DOHH2 (cell line): ENCODE data around the gene TAF10.

Experiments used
- H3F3A ChIP-seq: fragments of 200-600 bp; sonication (generic), shearing (Covaris generic); 2 replicates; pipeline ENCODE4 v1.6.0; 2016; ENCODE audit warnings: antibody characterized with exemption, mild to moderate bottlenecking; ENCODE audit not compliant: control insufficient read depth, insufficient read depth
- H3K27ac ChIP-seq: fragments of 200-600 bp; sonication (generic); 2 replicates; pipeline ENCODE4 v1.5.1; 2014; ENCODE audit warnings: low read depth, mild to moderate bottlenecking, low read length, moderate library complexity
- H3K27me3 ChIP-seq: fragments of 200-600 bp; sonication (generic); 2 replicates; pipeline ENCODE4 v1.6.1; 2014; ENCODE audit warnings: mild to moderate bottlenecking, low read length, mixed read lengths; ENCODE audit not compliant: control insufficient read depth
- H3K36me3 ChIP-seq: fragments of 200-600 bp; sonication (generic); 2 replicates; pipeline ENCODE4 v1.6.1; 2014; ENCODE audit warnings: mild to moderate bottlenecking, low read length, moderate library complexity, mixed read lengths; ENCODE audit not compliant: control insufficient read depth
- H3K4me1 ChIP-seq: fragments of 200-600 bp; sonication (generic); 2 replicates; pipeline ENCODE4 v1.6.1; 2014; ENCODE audit warnings: mild to moderate bottlenecking, low read length, mixed read lengths; ENCODE audit not compliant: control insufficient read depth
- H3K4me2 ChIP-seq: fragments of 200-600 bp; sonication (generic); 2 replicates; pipeline ENCODE4 v1.6.0; 2014; ENCODE audit warnings: mild to moderate bottlenecking, low read length, moderate library complexity
- H3K4me3 ChIP-seq: fragments of 200-600 bp; sonication (generic); 2 replicates; pipeline ENCODE4 v1.5.1; 2014; ENCODE audit warnings: mild to moderate bottlenecking, low read length, mixed read lengths
- H3K79me2 ChIP-seq: fragments of 200-600 bp; sonication (generic); 2 replicates; pipeline ENCODE4 v1.6.1; 2014; ENCODE audit warnings: mild to moderate bottlenecking, low read length, mixed read lengths; ENCODE audit not compliant: control insufficient read depth
- H3K9me2 ChIP-seq: fragments of 200-600 bp; sonication (generic); replicated peaks from 2 replicates; pipeline ENCODE4 v1.6.1; 2014; ENCODE audit warnings: mild to moderate bottlenecking, low read length, mixed read lengths; ENCODE audit not compliant: control insufficient read depth
- H3K9me3 ChIP-seq: fragments of 200-600 bp; sonication (generic); 2 replicates; pipeline ENCODE4 v1.6.1; 2014; ENCODE audit warnings: antibody characterized with exemption, low read length, mixed read lengths; ENCODE audit not compliant: control insufficient read depth, insufficient read depth
- H4K20me1 ChIP-seq: fragments of 200-600 bp; sonication (generic); 2 replicates; pipeline ENCODE4 v1.6.0; 2014; ENCODE audit warnings: low read depth, mild to moderate bottlenecking, antibody characterized with exemption, low read length, moderate library complexity; ENCODE audit not compliant: control insufficient read depth, insufficient read depth
- EZH2phosphoT487 ChIP-seq: fragments of 200-600 bp; sonication (generic); IDR thresholded peaks from 2 replicates; pipeline ENCODE4 v1.6.1; 2017; ENCODE audit warnings: borderline replicate concordance, mild to moderate bottlenecking, antibody characterized with exemption, low read length, moderate library complexity, mixed read lengths
- TF ChIP-seq, protein P1 (sequence below): fragments of 200-600 bp; sonication (generic); IDR thresholded peaks from one replicate; pipeline ENCODE4 v1.5.1; 2014; ENCODE audit warnings: antibody characterized with exemption, mild to moderate bottlenecking, low read depth, low read length; ENCODE audit not compliant: poor library complexity, severe bottlenecking

The TAF10 gene

DNA sequence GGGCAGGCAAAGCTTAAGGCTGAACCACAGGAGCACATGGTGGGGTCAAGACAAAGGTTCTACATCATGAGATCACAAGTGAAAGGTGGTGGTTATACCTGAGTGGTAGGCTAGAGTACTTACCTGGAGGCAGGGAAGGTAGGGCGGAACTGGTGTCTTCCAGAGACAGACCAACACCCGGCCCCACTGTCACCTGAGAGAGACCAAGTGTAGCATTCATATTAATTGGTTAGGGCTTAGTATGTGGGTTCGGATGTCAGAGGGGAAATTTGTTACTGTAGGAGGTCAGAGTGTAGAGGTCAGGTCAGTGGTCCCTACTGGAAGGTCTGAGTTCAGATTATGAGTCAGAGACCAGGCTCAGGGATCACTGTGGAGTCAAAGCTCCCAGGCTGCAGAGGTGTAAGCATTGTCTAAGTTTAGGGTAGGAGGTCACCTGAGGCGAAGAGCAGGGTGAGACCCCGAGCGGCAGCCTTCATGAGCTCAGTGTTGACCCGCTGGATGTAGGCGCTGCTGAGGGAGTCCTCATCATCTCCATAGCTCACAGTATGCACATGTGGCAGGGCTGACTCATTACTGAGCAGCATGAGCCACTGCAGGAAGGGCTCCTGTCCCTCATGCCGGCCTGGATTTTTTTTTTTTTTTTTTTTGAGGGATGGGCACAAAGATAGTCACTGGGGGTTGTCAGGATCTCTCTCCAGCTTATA is 4.0 kb upstream of the TAF10 start:
- peaks cover 34% of the 10 kb centered on the region for H3K4me1 ChIP-seq
- no peaks in the 10 kb centered on the region for H4K20me1 ChIP-seq
- H3K79me2 ChIP-seq = peaks cover 14% of the 10 kb centered on the region
- H3K36me3 ChIP-seq = peaks cover 8% of the 10 kb centered on the region
- no peaks in the 10 kb centered on the region for H3K9me2 ChIP-seq
- no peak overlapping the region for H3K4me3 ChIP-seq
- no peaks in the 10 kb centered on the region for H3K27me3 ChIP-seq
- H3F3A ChIP-seq = peaks cover 5% of the 10 kb centered on the region; the same call in 1 of the 2 replicates
- no peak overlapping the region for H3K27ac ChIP-seq
- TF ChIP-seq, protein P1, sequence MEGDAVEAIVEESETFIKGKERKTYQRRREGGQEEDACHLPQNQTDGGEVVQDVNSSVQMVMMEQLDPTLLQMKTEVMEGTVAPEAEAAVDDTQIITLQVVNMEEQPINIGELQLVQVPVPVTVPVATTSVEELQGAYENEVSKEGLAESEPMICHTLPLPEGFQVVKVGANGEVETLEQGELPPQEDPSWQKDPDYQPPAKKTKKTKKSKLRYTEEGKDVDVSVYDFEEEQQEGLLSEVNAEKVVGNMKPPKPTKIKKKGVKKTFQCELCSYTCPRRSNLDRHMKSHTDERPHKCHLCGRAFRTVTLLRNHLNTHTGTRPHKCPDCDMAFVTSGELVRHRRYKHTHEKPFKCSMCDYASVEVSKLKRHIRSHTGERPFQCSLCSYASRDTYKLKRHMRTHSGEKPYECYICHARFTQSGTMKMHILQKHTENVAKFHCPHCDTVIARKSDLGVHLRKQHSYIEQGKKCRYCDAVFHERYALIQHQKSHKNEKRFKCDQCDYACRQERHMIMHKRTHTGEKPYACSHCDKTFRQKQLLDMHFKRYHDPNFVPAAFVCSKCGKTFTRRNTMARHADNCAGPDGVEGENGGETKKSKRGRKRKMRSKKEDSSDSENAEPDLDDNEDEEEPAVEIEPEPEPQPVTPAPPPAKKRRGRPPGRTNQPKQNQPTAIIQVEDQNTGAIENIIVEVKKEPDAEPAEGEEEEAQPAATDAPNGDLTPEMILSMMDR = no peak
- TF ChIP-seq EZH2phosphoT487 = no peak
- H3K4me2 ChIP-seq = no peak overlapping the region
- no peaks in the 10 kb centered on the region for H3K9me3 ChIP-seq

DNA sequence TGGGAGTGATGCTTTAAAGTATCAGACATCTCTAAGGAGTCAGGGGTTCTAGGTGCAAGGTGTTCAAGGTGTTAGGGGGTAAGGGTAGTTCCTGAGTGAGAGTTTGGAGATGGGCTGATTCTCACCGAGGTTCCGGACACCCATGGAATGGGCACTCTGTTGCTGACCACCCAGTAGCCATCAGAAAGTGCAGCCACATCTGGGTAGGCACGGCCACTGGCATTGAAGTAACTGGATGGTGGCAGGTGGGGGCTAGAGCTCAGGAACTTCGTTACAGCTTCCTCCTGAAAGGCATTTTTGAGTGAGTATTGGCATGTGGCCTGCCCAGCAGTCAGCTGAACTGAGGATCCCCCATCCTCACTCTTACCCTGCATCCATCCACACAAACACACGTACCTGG is 3.0 kb upstream of the TAF10 start:
- peaks cover 41% of the 10 kb centered on the region for H3K4me1 ChIP-seq
- no peak overlapping the region for H3K27ac ChIP-seq
- H3K9me2 ChIP-seq = no peaks in the 10 kb centered on the region
- H3K27me3 ChIP-seq = no peaks in the 10 kb centered on the region
- H3K79me2 ChIP-seq = peaks cover 20% of the 10 kb centered on the region
- no peaks in the 10 kb centered on the region for H4K20me1 ChIP-seq
- no peaks in the 10 kb centered on the region for H3K9me3 ChIP-seq
- peaks cover 5% of the 10 kb centered on the region; the same call in 1 of the 2 replicates for H3F3A ChIP-seq
- H3K4me2 ChIP-seq = no peak overlapping the region
- no peak overlapping the region for H3K4me3 ChIP-seq
- peaks cover 18% of the 10 kb centered on the region for H3K36me3 ChIP-seq
- TF ChIP-seq, protein P1 = no peak
- TF ChIP-seq EZH2phosphoT487 = no peak

DNA sequence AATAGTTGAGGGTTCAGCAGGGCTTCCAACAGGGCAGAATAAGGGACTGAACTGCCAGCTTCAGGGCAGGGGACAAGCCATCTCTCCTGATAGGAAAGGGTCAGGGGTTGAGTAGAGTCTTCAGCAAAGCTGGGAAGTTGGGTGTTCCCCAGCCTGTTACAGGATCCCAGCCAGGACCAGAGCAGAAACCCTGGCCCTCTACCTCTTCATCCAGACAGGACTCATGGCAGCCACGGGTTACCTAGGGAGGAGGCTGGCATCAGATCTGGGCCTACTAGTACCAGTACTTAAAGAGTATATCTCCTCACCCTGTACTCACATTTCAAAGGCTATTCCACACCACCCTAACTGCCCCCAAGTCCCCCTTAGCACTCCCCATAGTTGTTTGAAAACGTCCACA is 2.4 kb upstream of the TAF10 start:
- no peak for TF ChIP-seq EZH2phosphoT487
- TF ChIP-seq, protein P1 = no peak
- H4K20me1 ChIP-seq = no peaks in the 10 kb centered on the region
- H3K4me1 ChIP-seq = peaks cover 35% of the 10 kb centered on the region
- peaks cover 5% of the 10 kb centered on the region; the same call in 1 of the 2 replicates for H3F3A ChIP-seq
- peaks cover 20% of the 10 kb centered on the region for H3K79me2 ChIP-seq
- H3K4me3 ChIP-seq = no peak overlapping the region
- no peak overlapping the region for H3K4me2 ChIP-seq
- H3K9me2 ChIP-seq = no peaks in the 10 kb centered on the region
- H3K9me3 ChIP-seq = no peaks in the 10 kb centered on the region
- no peaks in the 10 kb centered on the region for H3K27me3 ChIP-seq
- peaks cover 24% of the 10 kb centered on the region for H3K36me3 ChIP-seq
- H3K27ac ChIP-seq = no peak overlapping the region
